ENCODE data around the gene FAM110A. TPM values are rescaled to one million over a fixed set of nuclear protein-coding genes. Genes with fewer than 3 reads are reported as not detected.

FAM110A gene
- total and polyA plus RNA-seq, 2 donors (not counting 3 experiments of a cell fraction or from before 2014, with no cell fraction given): 4.6 to 5.4 TPM

- H3K9me3 ChIP-seq (replicated peaks; ENCODE audit: control insufficient read depth, insufficient read depth, low read length): no peaks in the 10 kb centered on the region
- BruUV-seq (replicated peaks): no TSS peak
- no peak overlapping the region for H3K9ac ChIP-seq (replicated peaks; ENCODE audit: extremely low read depth, insufficient read depth, low read length)
- intact Hi-C loops (cut with micrococcal nuclease) (no loop called here), dilution Hi-C loops (cut with MboI; ENCODE audit: extremely low pct_ligation_motif_present, low sequenced_read_pairs) (no loop called here)
- no peak for FAIRE-seq
- TF ChIP-seq EZH2 (IDR thresholded peaks at IDR 0.05; ENCODE audit: borderline replicate concordance, low read depth, low read length, severe bottlenecking) (no peak), CTCF (IDR thresholded peaks at IDR 0.05; ENCODE audit: extremely low read depth in 1 of 2, insufficient read depth in 1 of 2, low read depth in 1 of 2, low read length in 2 of 2) (no peak), POLR2A (IDR thresholded peaks at IDR 0.05; ENCODE audit: low read depth, low read length) (no peak), MYC (IDR thresholded peaks at IDR 0.05; ENCODE audit: low read depth, low read length) (no peak), GATA2 (IDR thresholded peaks at IDR 0.05; ENCODE audit: insufficient read depth, insufficient read length, low read depth, low read length) (no peak), MAX (IDR thresholded peaks at IDR 0.05; ENCODE audit: insufficient read depth, insufficient read length) (no peak), JUN (IDR thresholded peaks at IDR 0.05; ENCODE audit: borderline replicate concordance, insufficient read depth, insufficient read length, low read depth) (no peak), FOS (IDR thresholded peaks at IDR 0.05; ENCODE audit: borderline replicate concordance, insufficient read depth, low read length) (no peak), POLR2AphosphoS5 (IDR thresholded peaks at IDR 0.05; ENCODE audit: insufficient read depth, low read depth, low read length) (no peak)
- no peak overlapping the region for H3K4me3 ChIP-seq (replicated peaks in 1 of 3; ENCODE audit: insufficient read depth in 1 of 3, low read depth in 1 of 3, low read length in 3 of 3)
- no peaks in the 10 kb centered on the region for H3K4me1 ChIP-seq (ENCODE audit: control insufficient read depth, extremely low read depth, insufficient read depth, low read length)
- no peaks in the 10 kb centered on the region for H3K27me3 ChIP-seq (ENCODE audit: control insufficient read depth in 2 of 2, insufficient read depth in 2 of 2, low read length in 2 of 2)
- H3K79me2 ChIP-seq (ENCODE audit: control insufficient read depth, insufficient read depth, low read length): no peaks in the 10 kb centered on the region
- no peak overlapping the region for H3K4me2 ChIP-seq (ENCODE audit: insufficient read depth, low read length)
- no peak for DNase-seq (ENCODE audit: low read depth, low spot score)
- H3K9me1 ChIP-seq (replicated peaks; ENCODE audit: control insufficient read depth, extremely low read depth, insufficient read depth, low read length): no peaks in the 10 kb centered on the region
- no peak overlapping the region for H3K27ac ChIP-seq (ENCODE audit: insufficient read depth, low read depth, low read length)
- H3K36me3 ChIP-seq (ENCODE audit: control insufficient read depth in 2 of 2, extremely low read depth in 1 of 2, insufficient read depth in 2 of 2, low read length in 2 of 2): no peaks in the 10 kb centered on the region
- CTCF ChIA-PET: no interaction called here
- H4K20me1 ChIP-seq (replicated peaks; ENCODE audit: control insufficient read depth, extremely low read depth, insufficient read depth, low read length): no peaks in the 10 kb centered on the region
- POLR2A ChIA-PET: no interaction called here
- no peak overlapping the region for H2AFZ ChIP-seq (ENCODE audit: low read depth, low read length)
Observed at GRCh38 chr20:877814-878213, 44.3 kb downstream of the FAM110A start.
